HG03354 (cell line): ENCODE measurements around the gene NOC2L.

Source experiments
- ATAC-seq: cut with Tn5 transposase; IDR thresholded peaks from one replicate; pipeline ENCODE4 v1.9.1; 2021; ENCODE audit warnings: mild to moderate bottlenecking; ENCODE audit not compliant: unreplicated experiment, poor library complexity, severe bottlenecking

NOC2L gene

DNA sequence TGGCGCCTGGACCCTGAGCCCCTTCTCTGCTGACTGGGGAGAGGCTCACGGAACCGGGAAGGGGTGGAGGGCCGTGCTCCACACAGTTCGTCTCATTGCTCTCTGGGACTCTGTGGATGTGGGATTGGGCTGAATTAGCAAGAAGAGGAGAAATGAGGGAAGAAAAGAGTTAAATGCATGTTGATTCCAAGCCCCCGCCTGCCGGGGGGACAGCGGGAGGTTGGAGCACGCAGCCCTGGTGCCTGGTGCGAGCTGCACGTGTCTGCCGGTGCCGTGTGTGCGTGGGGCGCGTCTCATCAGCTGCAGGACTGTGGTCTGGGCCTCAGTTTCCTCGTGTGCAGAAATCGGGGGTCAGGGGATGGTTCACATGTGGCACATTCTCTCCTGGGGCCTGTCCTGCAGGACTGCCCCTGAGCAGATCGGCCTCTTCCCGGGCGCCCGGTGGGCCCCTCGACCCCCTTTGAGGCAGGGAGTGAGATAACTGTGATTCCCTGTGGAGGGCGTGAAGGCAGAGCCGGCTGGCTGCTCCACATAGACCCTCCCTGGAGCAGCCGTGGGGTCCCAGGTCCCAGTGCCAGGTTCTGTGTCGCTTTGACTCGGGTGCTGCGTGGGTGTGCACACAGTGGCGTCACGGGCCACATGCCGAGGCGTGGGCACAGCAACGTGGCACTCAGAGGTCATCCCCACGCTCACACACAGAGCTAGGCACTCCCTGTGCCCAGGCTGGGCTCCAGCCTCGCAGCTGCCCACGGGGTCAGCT lies 23.9 kb downstream of the NOC2L start:
- no peak for ATAC-seq

DNA sequence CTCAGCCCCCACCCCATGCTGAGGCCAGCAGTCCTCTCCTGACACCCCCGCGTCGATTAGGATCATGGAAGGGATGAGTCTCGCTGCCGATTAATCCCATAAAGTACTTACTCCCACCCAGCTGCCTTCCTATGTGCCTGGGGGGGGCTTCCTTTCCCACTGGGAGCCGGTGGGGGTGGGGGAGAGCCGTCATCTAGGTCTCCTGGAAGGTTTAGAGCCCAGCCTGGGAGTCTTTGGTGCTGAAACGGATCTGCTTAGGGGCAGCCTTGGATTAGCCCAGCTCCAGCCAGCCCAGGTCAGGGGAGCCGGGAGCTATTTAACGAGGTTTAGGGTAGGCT lies 25.5 kb downstream of the NOC2L start:
- no peak for ATAC-seq

DNA sequence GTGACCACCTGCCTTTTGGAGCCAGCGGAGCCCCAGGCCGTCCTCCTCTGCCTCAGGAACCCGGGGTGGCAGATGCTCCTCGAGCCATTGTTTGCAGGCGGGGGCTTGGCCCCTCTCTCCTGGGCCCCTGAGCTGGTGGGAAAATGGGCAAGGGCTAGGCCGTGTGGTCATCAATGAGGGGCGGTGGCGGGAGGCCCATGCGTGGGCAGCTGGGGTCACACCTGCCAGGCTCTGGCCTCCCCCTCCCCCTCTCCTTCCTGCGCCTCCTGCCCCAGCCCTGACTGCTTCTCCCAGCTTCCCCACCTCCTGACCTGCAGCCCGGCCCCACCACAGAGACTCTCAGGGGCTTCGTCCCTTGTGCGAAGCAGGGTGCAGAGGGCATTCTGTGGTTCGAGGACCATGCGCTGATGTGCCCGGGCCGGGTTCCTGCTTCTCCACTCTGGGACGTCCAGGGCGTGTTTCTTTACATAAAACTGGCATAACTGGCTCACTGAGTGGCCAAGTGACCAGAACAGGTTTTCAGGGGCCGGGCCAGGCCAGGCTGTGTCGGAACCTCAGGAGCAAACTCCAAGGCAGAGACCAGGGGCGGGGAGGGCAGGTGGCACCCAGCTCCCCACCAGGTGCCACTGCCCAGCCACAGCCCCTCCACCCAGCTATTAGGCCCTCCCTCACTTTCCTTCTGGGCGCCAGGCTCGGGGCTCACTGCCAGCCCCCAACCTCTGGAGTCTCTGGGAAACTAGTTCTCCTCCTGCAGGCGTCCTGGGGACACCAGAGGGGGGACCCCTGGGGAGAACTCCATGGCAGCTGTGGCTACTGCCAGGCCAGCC lies 26.1 kb downstream of the NOC2L start:
- ATAC-seq: no peak

DNA sequence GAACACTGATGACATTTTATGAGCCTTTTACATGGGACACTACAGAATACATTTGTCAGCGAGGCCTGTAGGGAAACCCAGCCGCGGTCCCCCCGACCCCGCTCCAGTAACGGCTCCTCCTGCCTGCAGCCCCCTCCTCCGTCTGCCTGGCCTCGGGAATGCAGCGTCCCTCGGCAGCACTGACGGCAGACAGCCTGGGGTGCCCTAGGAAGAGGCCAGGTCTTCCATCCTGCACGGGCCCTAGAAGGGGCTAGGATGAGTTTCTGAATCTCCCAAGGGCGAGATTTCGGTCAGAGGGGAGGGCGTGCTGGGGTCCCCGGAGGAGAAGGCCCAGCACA lies 26.9 kb downstream of the NOC2L start:
- no peak for ATAC-seq

- ATAC-seq: no peak
These were observed 27.5 kb downstream of the NOC2L start for GRCh38 chr1:931380-932172.

- no peak for ATAC-seq
These were observed 28.4 kb downstream of the NOC2L start for GRCh38 chr1:930633-931138.

DNA sequence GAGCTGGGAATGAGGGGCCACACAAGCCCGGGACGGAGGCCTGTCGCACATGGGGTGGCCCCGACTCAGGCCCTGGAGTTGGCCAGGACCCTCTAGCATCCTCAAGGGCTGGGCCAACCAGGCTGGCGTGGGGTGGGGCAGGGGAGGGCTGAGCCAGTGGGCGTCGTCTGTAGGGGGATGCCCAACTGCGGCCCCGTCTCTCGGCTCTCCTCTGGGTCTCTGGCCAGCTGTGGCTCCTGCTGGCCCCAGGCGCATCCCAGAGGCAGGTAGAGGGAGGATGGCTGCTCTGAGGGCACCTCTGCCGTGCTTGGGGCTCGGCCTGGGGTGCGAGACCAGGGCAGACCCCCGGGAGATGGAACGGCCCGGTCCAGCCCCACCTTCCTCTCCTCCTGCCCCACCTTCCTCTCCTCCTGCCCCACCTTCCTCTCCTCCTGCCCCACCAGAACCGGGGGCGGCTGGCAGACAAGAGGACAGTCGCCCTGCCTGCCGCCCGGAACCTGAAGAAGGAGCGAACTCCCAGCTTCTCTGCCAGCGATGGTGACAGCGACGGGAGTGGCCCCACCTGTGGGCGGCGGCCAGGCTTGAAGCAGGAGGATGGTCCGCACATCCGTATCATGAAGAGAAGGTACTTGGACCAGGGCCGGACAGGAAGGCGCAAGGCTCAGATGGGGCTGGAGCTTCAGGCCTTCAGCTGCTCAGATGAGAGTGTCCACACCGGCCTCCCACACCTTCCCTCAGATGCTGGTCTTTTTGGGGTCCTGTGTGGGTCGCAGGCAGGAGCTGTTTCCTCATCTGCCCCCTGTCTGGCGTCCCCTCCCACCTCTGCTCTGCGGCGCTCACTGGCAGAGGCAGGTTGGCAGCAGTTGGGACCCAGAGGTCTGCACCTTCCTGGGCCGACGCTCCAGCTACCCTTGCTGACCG lies 29.1 kb downstream of the NOC2L start:
- no peak for ATAC-seq

GRCh38 chr1:928825-929661 lies 30.0 kb downstream of the NOC2L start:
- no peak for ATAC-seq

DNA sequence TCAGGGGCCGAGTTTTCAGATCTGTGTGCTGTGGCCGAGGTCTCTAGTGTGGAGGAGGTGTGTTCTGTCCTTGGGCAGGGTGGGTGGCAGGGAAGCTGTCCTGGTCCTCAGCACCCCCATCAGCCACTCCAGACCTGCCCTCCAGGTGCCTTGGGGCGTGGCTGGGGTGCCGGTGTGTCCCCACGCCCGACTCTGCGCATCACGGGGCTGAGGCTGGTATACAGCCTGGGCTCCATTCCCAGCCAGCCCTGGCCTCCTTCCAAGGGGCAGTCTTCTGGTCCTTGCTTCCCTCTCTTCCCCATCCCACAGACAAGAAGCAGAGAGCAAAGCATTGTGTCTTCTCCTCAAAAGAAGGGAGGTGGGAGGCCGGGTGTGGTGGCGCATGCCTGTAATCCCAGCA lies 31.3 kb downstream of the NOC2L start:
- ATAC-seq: no peak

DNA sequence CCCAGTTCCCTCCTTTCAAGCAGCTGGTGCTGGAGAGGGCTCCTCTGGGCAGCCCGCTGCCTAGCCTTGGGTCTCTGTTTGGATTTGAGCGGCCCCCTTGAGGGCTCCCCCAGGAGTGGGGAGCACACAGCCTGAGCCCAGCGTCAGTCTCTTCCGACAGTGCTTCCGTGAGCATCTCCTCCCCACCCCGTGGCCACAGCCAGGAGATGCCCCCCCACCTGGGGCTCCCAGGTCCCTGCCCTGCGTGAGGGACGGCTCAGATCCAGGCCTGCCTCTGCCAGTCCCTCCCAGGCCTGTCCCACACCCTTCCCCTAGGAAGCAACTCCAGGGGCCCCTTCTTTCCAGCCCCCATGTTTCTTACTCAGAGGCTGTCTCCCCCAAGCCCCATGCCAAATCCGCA lies 31.8 kb downstream of the NOC2L start:
- ATAC-seq: no peak

DNA sequence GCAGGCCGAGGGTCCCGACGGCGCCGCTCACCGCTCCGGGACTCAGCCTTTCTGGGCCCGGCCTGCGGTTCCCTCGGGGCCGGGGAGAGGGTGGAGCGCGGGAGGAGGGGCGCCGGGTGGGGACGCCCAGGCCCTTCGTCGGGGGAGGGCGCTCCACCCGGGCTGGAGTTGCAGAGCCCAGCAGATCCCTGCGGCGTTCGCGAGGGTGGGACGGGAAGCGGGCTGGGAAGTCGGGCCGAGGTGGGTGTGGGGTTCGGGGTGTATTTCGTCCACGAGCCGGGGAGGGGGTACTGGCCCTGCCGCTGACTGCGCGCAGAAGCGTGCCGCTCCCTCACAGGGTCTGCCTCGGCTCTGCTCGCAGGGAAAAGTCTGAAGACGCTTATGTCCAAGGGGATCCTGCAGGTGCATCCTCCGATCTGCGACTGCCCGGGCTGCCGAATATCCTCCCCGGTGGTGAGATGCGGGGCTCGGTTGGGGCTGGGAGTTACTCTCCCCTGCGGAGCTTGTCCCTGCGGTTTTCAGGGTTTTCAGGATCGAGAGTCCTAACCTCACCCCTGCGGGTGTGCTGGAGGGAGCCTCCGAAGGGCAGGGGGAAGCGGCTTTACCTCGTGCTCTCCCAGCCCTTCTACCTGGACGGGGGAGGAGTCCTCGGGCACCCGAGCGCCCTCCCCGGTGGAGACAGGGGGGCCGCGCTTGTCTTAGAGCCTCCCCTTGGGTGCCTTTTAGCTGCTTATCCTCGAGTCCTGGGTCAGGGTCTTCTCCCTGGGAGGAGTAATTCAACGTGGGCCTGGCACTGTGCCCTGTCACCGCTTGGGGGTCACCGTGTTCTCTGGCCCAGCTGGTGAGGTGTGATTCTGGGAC lies 33.3 kb downstream of the NOC2L start:
- ATAC-seq: no peak

DNA sequence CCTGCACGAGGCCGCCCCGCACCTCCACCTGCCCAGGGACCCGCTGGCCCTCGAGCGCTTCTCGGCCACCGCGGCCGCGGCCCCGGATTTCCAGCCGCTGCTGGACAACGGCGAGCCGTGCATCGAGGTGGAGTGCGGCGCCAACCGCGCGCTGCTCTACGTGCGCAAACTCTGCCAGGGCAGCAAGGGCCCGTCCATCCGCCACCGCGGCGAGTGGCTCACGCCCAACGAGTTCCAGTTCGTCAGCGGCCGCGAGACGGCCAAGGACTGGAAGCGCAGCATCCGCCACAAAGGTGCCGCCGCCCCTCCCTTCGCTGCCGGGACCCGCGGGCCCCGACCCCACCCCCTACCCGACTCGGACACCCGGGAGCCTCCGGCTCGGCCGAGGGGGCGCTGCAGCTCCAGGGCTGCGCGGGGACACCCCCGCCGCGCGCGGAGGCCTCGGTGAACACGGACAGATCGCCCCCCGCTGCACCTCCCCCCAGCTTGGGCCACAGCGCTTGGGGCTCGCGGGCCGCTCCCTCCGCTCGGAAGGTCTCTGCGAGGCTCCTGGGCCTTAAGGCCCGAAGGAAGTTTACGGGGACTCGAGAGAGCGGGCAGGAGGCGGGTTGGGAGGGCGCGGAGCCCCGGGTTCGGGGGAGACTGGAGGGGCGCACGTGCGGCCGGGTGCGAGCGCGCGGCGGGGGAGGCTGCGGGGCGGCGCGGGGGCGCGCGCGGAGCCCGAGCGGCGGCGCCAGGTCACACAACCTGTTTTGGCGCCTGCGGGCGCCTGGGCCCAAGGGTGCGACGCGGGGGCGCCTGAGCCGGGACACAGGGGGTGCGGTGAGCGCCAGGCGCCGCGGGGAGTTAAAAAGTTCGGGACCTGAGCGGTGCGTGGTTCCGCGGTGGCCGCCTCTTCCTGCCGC lies 34.1 kb downstream of the NOC2L start:
- no peak for ATAC-seq

GRCh38 chr1:923991-924655 lies 34.9 kb downstream of the NOC2L start:
- ATAC-seq: no peak

DNA sequence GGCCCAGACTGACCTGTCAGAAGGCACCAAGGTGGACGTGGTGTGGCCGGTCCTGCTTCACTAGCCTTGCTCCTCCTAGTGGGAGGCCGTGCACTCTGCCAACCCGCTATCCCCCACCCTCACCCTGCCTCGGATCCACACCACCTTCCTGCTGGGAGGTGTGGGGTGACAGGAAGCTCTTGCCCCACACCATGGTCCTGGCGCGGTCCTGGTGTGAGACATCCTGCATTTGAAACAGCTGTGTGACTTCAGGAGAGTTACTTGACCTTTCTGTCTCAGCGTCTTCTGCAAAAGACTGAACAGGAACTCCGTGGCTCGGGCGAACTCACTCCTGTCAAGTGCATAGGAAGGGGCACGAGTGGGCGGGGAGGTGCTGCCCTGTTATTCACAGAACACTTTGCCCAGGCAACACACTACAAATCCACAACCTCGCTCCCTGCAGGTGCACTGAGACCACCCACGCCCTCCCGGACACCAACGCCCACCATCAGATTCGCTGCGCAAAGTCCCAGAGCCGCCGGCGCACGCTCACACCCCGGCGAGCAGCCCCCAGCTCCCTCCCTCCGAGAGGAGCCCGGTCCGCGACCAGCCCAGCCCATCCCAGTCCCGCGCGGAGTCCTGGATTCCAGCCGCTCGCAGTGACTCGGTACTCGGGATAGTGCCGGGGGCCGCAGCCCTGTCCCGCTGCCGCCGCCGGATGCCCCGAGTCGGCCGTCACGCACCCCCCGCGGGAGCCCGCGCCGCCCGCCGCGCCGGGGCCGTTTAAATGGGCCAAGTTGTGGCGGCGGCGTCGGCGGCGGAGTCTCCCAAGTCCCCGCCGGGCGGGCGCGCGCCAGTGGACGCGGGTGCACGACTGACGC lies 35.7 kb downstream of the NOC2L start, which contains the start of gene SAMD11:
Gene SAMD11 (plus strand): TSS at position 793 of the 860 bp plus-strand sequence. CDS start 509 bp downstream, outside the sequence.
- no peak for ATAC-seq
